Calu3 (cell line): ENCODE measurements around the gene CACNA2D3. TPM values are rescaled to one million over a fixed set of nuclear protein-coding genes. Genes with fewer than 3 reads are reported as not detected.

Source experiments
- BruUV-seq: library from RNA; stranded (reverse); fragments of 400-500 nt; replicated peaks from 2 replicates; lab custom pipeline; 2021; lab: Mats Ljungman, UMichigan
- CTCF ChIA-PET: fragments of 300-600 bp; sonication (Branson Sonifier 250); formaldehyde crosslinking; loops from one replicate; lab custom pipeline; 2022; ENCODE audit warnings: antibody characterized with exemption; lab: Charles Lee
- DNase-seq: peaks from one replicate; pipeline ENCODE4 v3.0.0; 2022
- H3K27ac Mint-ChIP-seq: one replicate; pipeline ENCODE4 v1.8.0; 2022; ENCODE audit warnings: mixed read lengths; ENCODE audit not compliant: unreplicated experiment
- H3K27me3 Mint-ChIP-seq: one replicate; pipeline ENCODE4 v1.8.0; 2022; ENCODE audit warnings: mixed read lengths; ENCODE audit not compliant: unreplicated experiment
- H3K36me3 Mint-ChIP-seq: one replicate; pipeline ENCODE4 v1.8.0; 2022; ENCODE audit warnings: mild to moderate bottlenecking, moderate library complexity, mixed read lengths; ENCODE audit not compliant: insufficient read depth, unreplicated experiment
- H3K4me1 Mint-ChIP-seq: one replicate; pipeline ENCODE4 v1.8.0; 2022; ENCODE audit warnings: mild to moderate bottlenecking, low read depth, mixed read lengths; ENCODE audit not compliant: unreplicated experiment
- H3K4me3 Mint-ChIP-seq: one replicate; pipeline ENCODE4 v1.8.0; 2022; ENCODE audit warnings: mild to moderate bottlenecking, low read depth, moderate library complexity, mixed read lengths; ENCODE audit not compliant: unreplicated experiment
- H3K9me3 Mint-ChIP-seq: one replicate; pipeline ENCODE4 v1.8.0; 2022; ENCODE audit warnings: low read depth, mixed read lengths; ENCODE audit not compliant: unreplicated experiment
- intact Hi-C: fragments of 100-400 bp; cut with micrococcal nuclease; formaldehyde crosslinking; loops from one replicate; pipeline ENCODE4 v1.10.0; 2022; ENCODE audit not compliant: unreplicated experiment
- total RNA-seq: library from RNA; stranded (reverse); gene quantifications from 2 replicates; pipeline ENCODE4 v1.2.3, GENCODE V29; 2022
- TF ChIP-seq, protein P1 (sequence below): fragments of 200-600 bp; IDR thresholded peaks from one replicate; pipeline ENCODE4 v1.8.0; 2022; ENCODE audit warnings: antibody characterized with exemption; ENCODE audit not compliant: unreplicated experiment

Gene CACNA2D3
- total RNA-seq, 1 experiment from 2014 or later = not detected

DNA sequence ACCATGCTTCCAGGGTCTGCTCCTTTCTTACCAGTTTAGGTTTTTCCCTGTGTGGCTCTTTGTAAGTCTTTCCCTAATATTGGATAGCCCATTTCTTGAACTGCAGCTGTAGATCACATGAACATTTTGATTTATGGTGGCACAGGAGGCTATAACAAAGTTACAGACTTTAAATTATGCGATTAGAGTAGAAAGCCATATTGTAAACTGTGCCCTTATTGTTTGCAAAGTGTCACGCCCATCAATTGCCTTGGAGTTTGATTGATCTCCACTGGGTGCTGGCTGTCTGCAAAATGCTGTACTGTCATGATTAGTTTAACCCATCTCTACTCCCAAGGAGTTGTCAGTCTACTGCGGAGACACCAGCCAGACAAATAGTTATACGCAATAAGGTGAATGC is 110.3 kb downstream of the CACNA2D3 start:
- DNase-seq = no peak
- no peaks in the 10 kb centered on the region for H3K36me3 Mint-ChIP-seq
- no peak overlapping the region for H3K4me3 Mint-ChIP-seq
- no TSS peak for BruUV-seq
- TF ChIP-seq, protein P1, sequence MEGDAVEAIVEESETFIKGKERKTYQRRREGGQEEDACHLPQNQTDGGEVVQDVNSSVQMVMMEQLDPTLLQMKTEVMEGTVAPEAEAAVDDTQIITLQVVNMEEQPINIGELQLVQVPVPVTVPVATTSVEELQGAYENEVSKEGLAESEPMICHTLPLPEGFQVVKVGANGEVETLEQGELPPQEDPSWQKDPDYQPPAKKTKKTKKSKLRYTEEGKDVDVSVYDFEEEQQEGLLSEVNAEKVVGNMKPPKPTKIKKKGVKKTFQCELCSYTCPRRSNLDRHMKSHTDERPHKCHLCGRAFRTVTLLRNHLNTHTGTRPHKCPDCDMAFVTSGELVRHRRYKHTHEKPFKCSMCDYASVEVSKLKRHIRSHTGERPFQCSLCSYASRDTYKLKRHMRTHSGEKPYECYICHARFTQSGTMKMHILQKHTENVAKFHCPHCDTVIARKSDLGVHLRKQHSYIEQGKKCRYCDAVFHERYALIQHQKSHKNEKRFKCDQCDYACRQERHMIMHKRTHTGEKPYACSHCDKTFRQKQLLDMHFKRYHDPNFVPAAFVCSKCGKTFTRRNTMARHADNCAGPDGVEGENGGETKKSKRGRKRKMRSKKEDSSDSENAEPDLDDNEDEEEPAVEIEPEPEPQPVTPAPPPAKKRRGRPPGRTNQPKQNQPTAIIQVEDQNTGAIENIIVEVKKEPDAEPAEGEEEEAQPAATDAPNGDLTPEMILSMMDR = no peak
- CTCF ChIA-PET = no interaction called here
- peaks cover 40% of the 10 kb centered on the region for H3K27me3 Mint-ChIP-seq
- intact Hi-C loops = no loop called here
- no peak overlapping the region for H3K27ac Mint-ChIP-seq
- no peaks in the 10 kb centered on the region for H3K4me1 Mint-ChIP-seq
- no peaks in the 10 kb centered on the region for H3K9me3 Mint-ChIP-seq

DNA sequence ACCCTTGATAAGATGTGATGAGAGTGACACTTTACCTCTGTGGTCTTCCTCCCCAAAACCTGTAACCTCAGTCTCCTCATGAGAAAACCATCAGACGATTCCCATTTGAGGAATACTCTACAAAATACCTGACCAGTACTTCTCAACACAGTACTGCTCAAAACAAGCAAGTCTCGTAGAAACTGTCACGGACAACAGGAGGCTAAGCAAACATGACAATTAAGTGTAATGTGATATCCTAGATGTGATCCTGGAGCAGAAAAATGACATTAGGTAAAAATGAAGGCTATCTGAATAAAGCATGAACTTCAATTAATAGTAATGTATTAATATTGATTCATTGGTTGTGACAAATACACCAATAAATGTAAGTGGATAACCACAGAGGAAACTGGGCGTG is 113.6 kb downstream of the CACNA2D3 start:
- H3K36me3 Mint-ChIP-seq = no peaks in the 10 kb centered on the region
- intact Hi-C loops = no loop called here
- no peak for DNase-seq
- H3K4me1 Mint-ChIP-seq = no peaks in the 10 kb centered on the region
- H3K27ac Mint-ChIP-seq = no peak overlapping the region
- H3K27me3 Mint-ChIP-seq = peaks cover 45% of the 10 kb centered on the region
- no peaks in the 10 kb centered on the region for H3K9me3 Mint-ChIP-seq
- CTCF ChIA-PET = no interaction called here
- BruUV-seq = no TSS peak
- H3K4me3 Mint-ChIP-seq = no peak overlapping the region
- TF ChIP-seq, protein P1 = no peak

DNA sequence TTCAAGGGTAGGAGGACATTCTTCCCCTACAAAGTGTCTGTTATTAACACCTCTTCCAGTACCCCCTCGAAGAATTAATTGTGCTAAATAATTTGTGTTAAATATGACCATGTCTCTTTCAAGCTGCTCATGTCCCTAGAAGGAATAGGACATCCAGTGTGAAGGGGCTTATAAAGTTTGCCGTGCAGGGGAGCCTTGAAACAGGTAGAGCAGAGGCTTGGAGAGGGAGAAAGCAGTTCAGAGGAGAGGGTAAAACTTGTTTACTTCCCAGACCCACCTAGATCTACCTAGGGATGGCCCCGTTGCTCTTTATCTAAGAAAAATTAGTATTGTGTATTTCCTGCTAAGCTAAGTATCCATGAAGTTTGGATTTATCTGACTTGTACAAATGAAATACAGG is 114.8 kb downstream of the CACNA2D3 start:
- Mint-ChIP-seq H3K27me3 (peaks cover 44% of the 10 kb centered on the region), H3K9me3 (no peaks in the 10 kb centered on the region), H3K4me3 (no peak overlapping the region), H3K4me1 (no peaks in the 10 kb centered on the region), H3K27ac (no peak overlapping the region), H3K36me3 (no peaks in the 10 kb centered on the region)
- intact Hi-C loops = no loop called here
- TF ChIP-seq, protein P1 = no peak
- BruUV-seq = no TSS peak
- CTCF ChIA-PET = no interaction called here
- DNase-seq = no peak

DNA sequence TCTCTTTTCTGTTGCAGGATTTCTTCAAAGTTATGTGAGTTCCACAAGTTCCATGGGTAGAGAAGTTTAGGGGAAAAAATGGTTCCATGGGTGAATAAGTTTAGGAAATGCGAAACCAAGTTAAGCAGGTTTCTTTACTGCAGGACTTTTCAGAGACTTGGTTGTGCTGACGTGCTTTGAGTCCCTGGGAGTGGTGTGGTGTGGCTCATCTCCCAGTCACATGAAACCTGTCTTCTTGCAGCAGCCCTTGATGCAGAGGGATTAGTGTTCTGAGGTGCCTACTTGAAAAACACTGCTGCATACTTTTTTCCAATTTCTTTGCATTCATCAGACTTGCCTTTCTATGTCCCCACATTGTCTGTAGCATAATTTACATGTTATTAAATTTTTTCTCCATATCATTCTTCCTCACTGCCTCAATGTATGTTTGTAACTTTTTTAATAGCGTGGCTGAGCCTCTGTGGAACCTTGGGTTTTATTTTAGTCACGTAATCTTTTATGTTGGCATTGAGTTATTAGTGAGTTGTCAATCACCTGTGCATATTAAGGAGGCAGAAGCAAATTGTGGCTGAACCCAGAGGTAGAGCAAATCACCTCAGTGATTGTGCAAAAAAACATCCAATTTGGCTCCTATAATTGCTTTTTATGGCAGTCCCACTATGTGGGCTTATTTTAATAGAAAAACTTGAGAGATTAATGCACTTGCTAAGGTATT is 115.6 kb downstream of the CACNA2D3 start:
- Mint-ChIP-seq H3K9me3 (no peaks in the 10 kb centered on the region), H3K27me3 (peaks cover 35% of the 10 kb centered on the region), H3K36me3 (no peaks in the 10 kb centered on the region), H3K4me3 (no peak overlapping the region), H3K4me1 (no peaks in the 10 kb centered on the region), H3K27ac (no peak overlapping the region)
- DNase-seq = no peak
- intact Hi-C loops = no loop called here
- CTCF ChIA-PET = no interaction called here
- no TSS peak for BruUV-seq
- TF ChIP-seq, protein P1 = no peak
